Duodenal mucosa (tissue), 2 donors: ENCODE data around the gene VEGFA.

Experiments used
- H3K27ac ChIP-seq: one replicate; pipeline ENCODE4 v1.7.0; 2013; ENCODE audit warnings: low read depth, low read length
- H3K27me3 ChIP-seq, 2 donors: one replicate each; pipeline ENCODE4 v1.7.0; 2013; ENCODE audit warnings: low read length in 2 of 2, control low read depth in 1 of 2; ENCODE audit not compliant: insufficient read depth in 2 of 2, control insufficient read depth in 1 of 2
- H3K36me3 ChIP-seq, 2 donors: one replicate each; pipeline ENCODE4 v1.7.0; 2013; ENCODE audit warnings: low read length in 2 of 2, control low read depth in 1 of 2; ENCODE audit not compliant: insufficient read depth in 2 of 2, control insufficient read depth in 1 of 2
- H3K4me1 ChIP-seq, 2 donors: one replicate each; pipeline ENCODE4 v1.7.0; 2013; ENCODE audit warnings: low read length in 2 of 2, control low read depth in 1 of 2; ENCODE audit not compliant: insufficient read depth in 2 of 2, control insufficient read depth in 1 of 2
- H3K4me3 ChIP-seq, 2 donors: one replicate each; pipeline ENCODE4 v1.7.0; 2013; ENCODE audit warnings: low read length in 2 of 2, low read depth in 1 of 2
- H3K9ac ChIP-seq, 2 donors: one replicate each; pipeline ENCODE4 v1.7.0; 2013; ENCODE audit warnings: low read length in 2 of 2, low read depth in 1 of 2
- H3K9me3 ChIP-seq, 2 donors: one replicate each; pipeline ENCODE4 v1.7.0; 2013; ENCODE audit warnings: low read length in 2 of 2, control low read depth in 1 of 2; ENCODE audit not compliant: control insufficient read depth in 1 of 2

The VEGFA gene

DNA sequence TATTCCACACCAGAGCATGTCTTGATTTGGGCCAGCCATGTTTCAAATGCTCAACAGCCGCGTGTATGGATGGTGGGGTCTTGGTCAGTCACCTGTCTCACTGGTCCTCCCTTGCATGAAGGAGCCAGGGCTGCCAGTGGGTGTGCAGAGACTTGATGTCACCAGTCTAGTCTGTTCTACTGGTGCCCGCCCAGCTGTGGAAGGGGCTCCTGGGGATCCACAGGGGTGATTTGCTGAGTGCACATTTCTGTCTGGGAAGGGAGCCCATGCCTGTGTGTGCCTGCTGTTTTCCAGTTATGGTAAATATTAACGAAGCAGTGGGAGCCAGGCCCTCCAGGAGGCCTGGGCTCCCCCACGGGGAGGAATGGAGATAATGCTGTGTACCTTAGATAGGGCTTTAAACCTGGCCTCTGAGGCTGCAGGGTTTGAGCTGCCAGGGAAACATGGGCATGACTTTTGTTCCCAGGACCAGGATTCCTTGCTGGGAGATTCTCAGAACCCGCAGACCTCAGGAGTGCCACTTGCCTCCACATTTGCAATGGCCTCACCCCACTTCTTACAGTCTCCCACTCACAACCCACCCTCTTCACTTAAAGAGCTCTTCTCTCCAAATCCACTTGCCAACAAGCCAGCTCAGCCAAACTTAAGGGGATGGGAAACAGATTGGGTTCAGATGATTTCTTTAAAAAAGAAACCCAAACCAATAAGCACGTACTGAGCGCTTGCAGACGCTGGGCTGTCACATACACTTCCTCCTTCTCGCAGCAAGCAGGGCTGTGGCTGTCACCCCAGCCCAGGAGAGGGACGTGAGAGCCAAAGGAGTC, 54.1 kb downstream of the VEGFA start:
- Histone ChIP-seq H3K9me3 (no peaks in the 10 kb centered on the region), H3K27ac (peak overlapping the region; percentile 53), H3K9ac (peak overlapping the region; percentile 36 to 63), H3K4me3 (peak overlapping the region; percentile 30 to 36), H3K36me3 (no peaks in the 10 kb centered on the region), H3K4me1 (peaks cover 39 to 42% of the 10 kb centered on the region in 2 donors), H3K27me3 (no peaks in the 10 kb centered on the region)

DNA sequence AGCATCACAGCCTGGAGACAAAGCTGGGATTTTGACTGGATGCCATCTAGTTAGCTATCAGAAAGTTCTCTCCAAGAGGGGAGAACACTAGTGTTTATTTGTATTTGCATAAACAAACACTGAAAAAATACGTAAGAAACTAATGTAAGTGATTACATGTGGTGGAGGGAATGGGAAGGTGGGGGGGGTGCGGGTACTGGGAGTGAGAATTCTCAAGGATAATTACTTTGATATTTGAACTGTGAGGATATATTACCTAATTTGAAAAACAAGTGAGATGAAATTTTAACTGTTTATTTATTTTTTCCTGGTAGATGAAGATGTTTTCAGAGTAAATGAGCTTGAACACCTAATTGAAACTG, 54.7 kb downstream of the VEGFA start:
- H3K9me3 ChIP-seq: no peaks in the 10 kb centered on the region
- peak overlapping the region; percentile 53 for H3K27ac ChIP-seq

DNA sequence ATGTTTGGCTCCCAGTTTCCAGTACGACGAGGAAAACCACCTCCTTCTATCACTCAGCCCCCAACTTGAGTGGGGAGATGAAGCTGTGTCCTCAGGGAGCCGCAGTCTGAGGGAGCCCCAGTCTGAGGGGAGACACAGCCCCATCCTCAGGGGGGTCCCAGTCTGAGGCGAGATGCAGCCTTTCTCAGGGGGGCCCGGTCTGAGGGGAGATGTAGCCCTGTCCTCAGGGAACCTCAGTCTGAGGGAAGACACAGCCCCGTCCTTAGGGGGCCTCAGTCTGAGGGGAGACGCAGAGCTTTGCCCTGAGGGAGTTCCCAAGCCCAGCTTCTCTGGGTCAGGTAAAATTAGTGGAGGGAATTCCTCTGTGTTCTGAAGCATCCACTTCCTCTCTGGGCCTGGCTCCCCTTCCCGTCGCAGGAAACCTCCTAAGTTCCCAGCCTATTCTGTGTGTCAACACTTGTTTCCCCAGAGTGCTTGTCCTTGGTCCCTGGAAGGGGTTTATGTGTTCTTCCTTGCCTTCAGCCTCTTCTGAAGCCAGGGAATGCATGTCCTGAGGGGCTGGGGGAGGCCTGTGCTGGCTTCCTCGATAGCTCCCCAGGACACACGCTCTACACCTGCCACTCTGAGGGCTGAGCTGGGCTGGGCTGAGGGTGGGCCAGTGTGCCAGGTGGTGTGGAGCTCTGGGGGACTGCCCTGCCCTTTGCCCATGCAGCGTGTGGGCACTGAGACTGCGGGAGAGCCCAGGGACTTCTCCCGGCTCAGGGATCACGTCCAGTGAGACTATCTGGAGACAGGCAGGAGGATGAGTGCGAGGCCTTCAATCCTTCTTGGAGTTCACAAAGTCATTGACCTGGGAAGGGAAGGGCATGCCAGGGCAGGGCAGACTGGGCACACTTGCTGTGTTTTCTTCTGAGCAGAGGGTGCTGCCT, 55.4 kb downstream of the VEGFA start:
- peaks cover 46 to 48% of the 10 kb centered on the region in 2 donors for H3K4me1 ChIP-seq
- no peak overlapping the region for H3K27ac ChIP-seq
- H3K4me3 ChIP-seq: no peak overlapping the region
- no peaks in the 10 kb centered on the region for H3K36me3 ChIP-seq
- H3K9ac ChIP-seq: peak overlapping the region; percentile 23 to 51
- no peaks in the 10 kb centered on the region for H3K9me3 ChIP-seq
- no peaks in the 10 kb centered on the region for H3K27me3 ChIP-seq

More for the DNA sequence above, 54.7 kb downstream of the VEGFA start:
- H3K27me3 ChIP-seq: no peaks in the 10 kb centered on the region
- H3K9ac ChIP-seq: peak overlapping the region; percentile 36 to 63
- H3K4me1 ChIP-seq: peaks cover 41 to 42% of the 10 kb centered on the region in 2 donors
- no peaks in the 10 kb centered on the region for H3K36me3 ChIP-seq
- peak overlapping the region; percentile 19 to 36 for H3K4me3 ChIP-seq

DNA sequence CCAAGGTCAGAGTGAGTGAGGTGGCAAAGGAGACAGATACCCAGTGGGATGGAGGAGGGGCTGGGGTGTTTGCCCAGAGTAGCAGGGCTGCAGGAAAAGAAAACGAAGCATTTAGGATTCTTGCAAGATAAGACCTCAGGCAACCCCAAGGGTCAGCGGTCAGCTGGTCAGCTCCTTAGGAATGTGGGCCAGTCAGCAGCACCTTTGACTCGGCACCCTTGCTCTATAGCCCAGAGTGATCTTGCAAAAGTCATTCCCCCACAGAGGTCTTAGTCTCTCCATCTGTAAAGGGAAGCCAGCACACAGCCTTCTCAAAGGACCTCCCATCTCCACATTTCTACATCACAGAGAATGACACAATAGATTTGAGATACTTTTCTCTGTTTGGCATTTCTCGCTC, 56.7 kb downstream of the VEGFA start:
- H3K27ac ChIP-seq: no peak overlapping the region
- peaks cover 58 to 60% of the 10 kb centered on the region in 2 donors for H3K4me1 ChIP-seq
- H3K27me3 ChIP-seq: no peaks in the 10 kb centered on the region
- H3K36me3 ChIP-seq: no peaks in the 10 kb centered on the region
- no peaks in the 10 kb centered on the region for H3K9me3 ChIP-seq
- H3K4me3 ChIP-seq: no peak overlapping the region
- H3K9ac ChIP-seq: no peak overlapping the region

DNA sequence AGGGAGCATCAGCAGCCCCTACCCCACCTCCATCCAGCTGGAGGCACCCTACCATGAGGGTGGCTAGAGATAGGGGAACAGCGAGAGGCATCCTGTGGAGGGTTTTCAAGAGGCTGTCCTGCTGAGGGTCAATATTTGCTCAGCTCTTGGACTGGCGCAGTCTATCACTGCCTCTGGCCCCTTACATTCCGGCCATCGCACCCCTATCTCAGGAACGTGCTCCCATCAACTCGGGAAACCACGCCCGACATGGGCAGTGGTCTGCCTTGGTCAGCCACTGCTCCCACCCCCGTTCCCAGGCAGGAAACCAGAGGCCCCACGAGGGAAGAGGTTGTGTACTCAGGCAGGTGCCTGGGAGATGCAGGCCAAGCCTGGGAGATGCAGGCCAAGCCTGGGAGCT, 57.9 kb downstream of the VEGFA start:
- Histone ChIP-seq H3K27me3 (no peaks in the 10 kb centered on the region), H3K4me1 (peaks cover 60 to 69% of the 10 kb centered on the region in 2 donors)

DNA sequence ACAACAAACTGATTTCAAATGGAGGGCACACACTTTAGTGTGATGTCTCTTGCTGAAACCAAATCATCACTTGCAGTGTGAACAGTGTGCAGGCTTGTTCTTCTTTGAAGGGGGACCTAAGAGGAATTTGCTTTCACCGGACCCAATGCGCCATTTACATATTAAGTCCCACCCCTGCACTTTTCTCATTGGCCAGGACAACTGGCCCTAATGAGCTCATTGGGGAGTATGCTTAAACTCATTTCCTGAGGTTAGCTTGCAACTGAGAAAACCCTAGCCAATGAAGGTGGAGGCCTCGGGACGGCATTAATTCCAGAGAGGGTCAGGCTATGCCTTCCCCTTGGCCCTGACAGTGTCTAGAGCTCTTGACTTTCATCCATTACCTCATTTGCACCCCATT, 58.7 kb downstream of the VEGFA start:
- H3K36me3 ChIP-seq: no peaks in the 10 kb centered on the region
- H3K27ac ChIP-seq: no peak overlapping the region
- no peaks in the 10 kb centered on the region for H3K27me3 ChIP-seq
- peaks cover 59 to 69% of the 10 kb centered on the region in 2 donors for H3K4me1 ChIP-seq
- H3K9ac ChIP-seq: no peak overlapping the region
- H3K4me3 ChIP-seq: no peak overlapping the region
- H3K9me3 ChIP-seq: no peaks in the 10 kb centered on the region

More for the DNA sequence above, 57.9 kb downstream of the VEGFA start:
- no peaks in the 10 kb centered on the region for H3K9me3 ChIP-seq
- no peaks in the 10 kb centered on the region for H3K36me3 ChIP-seq
- H3K9ac ChIP-seq: no peak overlapping the region
- H3K27ac ChIP-seq: no peak overlapping the region
- H3K4me3 ChIP-seq: no peak overlapping the region

DNA sequence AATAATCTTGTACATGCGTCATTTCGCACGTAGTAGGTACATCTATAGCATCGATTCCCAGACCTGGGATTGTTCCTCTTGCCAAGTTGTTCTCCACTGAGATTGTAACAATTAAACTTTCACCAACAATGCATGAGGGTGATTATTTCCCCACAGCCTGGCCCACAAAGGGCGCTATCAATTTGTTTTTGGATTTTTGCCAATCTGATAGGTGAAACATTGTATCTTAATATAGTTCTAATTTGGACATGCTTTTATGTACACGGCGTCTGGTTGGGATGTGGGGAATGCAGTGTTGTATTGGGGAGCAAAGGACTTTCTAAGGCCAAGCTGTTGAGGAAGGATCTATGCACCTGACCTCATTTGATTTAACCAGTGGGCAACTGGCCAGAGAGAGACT, 59.5 kb downstream of the VEGFA start:
- Histone ChIP-seq H3K4me1 (peaks cover 55 to 69% of the 10 kb centered on the region in 2 donors), H3K27ac (no peak overlapping the region), H3K36me3 (no peaks in the 10 kb centered on the region), H3K4me3 (no peak overlapping the region), H3K27me3 (no peaks in the 10 kb centered on the region), H3K9ac (no peak overlapping the region), H3K9me3 (no peaks in the 10 kb centered on the region)

DNA sequence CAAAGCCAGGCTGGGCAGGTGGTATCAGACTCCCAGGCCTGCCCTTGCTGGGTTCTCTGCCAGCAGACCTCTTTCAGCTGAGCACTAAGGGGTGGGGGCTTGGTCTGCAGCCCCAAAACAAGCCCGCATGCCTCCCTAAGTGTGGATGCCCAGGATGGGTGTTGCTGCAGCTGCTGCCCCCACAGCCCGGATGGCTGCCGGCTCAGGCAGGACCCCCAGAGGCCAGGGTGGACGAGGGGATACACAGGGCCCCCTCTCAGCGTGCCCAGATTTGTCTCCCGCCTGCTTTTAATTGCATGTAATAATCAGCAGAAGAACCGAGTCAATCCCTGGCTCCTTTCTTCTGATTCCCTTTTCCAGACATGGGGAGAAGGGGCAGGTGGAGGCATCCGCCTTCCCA, 60.8 kb downstream of the VEGFA start:
- peak overlapping the region in 1 of 2 donors; percentile 35 for H3K4me3 ChIP-seq
- H3K27ac ChIP-seq: no peak overlapping the region
- no peak overlapping the region for H3K9ac ChIP-seq
- peaks cover 42 to 69% of the 10 kb centered on the region in 2 donors for H3K4me1 ChIP-seq
- H3K9me3 ChIP-seq: no peaks in the 10 kb centered on the region
- no peaks in the 10 kb centered on the region for H3K27me3 ChIP-seq
- no peaks in the 10 kb centered on the region for H3K36me3 ChIP-seq

DNA sequence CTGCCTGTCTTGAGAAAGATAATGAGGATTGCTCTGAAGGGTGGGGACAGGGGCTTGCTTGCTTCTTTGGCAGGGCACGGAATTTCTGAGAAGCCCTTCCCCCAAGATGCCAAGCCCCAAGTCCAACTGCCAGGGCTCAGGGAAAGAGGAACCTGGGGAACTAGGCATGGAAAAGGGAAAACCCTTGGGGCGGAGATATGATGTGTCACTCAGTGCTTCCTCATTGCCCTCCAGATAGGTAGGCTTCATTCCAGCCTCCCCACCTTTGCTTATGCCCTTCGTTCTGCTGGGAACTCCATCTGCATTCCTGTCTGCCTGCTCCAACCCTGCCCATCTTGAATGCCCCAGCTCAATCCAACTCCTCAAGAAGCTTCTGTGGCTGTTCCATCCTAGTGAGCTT, 61.2 kb downstream of the VEGFA start:
- H3K27me3 ChIP-seq: no peaks in the 10 kb centered on the region
- H3K27ac ChIP-seq: no peak overlapping the region
- no peak overlapping the region for H3K9ac ChIP-seq
- H3K9me3 ChIP-seq: no peaks in the 10 kb centered on the region
- peaks cover 40 to 69% of the 10 kb centered on the region in 2 donors for H3K4me1 ChIP-seq
- H3K4me3 ChIP-seq: peak overlapping the region in 1 of 2 donors; percentile 36
- H3K36me3 ChIP-seq: no peaks in the 10 kb centered on the region
